HG03196 (cell line): ENCODE measurements around the gene DNAH14.

Experiments used
- ATAC-seq: cut with Tn5 transposase; IDR thresholded peaks from one replicate; pipeline ENCODE4 v1.9.1; 2021; ENCODE audit not compliant: unreplicated experiment

DNAH14 gene

GRCh38 chr1:225425201-225425786 is 495.8 kb downstream of the DNAH14 start:
- no peak for ATAC-seq

GRCh38 chr1:225426395-225427234 is 497.1 kb downstream of the DNAH14 start:
- ATAC-seq: no peak

- ATAC-seq: peak; percentile 35
Measured at GRCh38 chr1:225427235-225428067, 498.0 kb downstream of the DNAH14 start, which contains the start of gene LBR. Gene LBR (minus strand): TSS chr1:225428038. CDS start chr1:225424075, 3,963 bp downstream.

- peak; percentile 88 for ATAC-seq
Measured at GRCh38 chr1:225428068-225428880, 498.8 kb downstream of the DNAH14 start.

- no peak for ATAC-seq
Measured at GRCh38 chr1:225428881-225429455, 499.5 kb downstream of the DNAH14 start.

GRCh38 chr1:225430301-225430700 is 500.8 kb downstream of the DNAH14 start:
- no peak for ATAC-seq

- no peak for ATAC-seq
Measured at GRCh38 chr1:225431081-225431863, 501.8 kb downstream of the DNAH14 start.

- no peak for ATAC-seq
Measured at GRCh38 chr1:225434046-225434445, 504.6 kb downstream of the DNAH14 start.

GRCh38 chr1:225435076-225435475 is 505.6 kb downstream of the DNAH14 start:
- no peak for ATAC-seq

- peak; percentile 14 for ATAC-seq
Measured at GRCh38 chr1:225435487-225435886, 506.0 kb downstream of the DNAH14 start.

- ATAC-seq: peak; percentile 54
Measured at GRCh38 chr1:225435957-225436392, 506.5 kb downstream of the DNAH14 start.

GRCh38 chr1:225437710-225438437 is 508.4 kb downstream of the DNAH14 start:
- ATAC-seq: no peak

GRCh38 chr1:225440380-225441221 is 511.1 kb downstream of the DNAH14 start:
- no peak for ATAC-seq

- peak; percentile 42 for ATAC-seq
Measured at GRCh38 chr1:225441314-225442122, 512.0 kb downstream of the DNAH14 start.

GRCh38 chr1:225442123-225442505 is 512.6 kb downstream of the DNAH14 start:
- no peak for ATAC-seq

- ATAC-seq: no peak
Measured at GRCh38 chr1:225445639-225446594, 516.4 kb downstream of the DNAH14 start.
